HCT116 (cell line): ENCODE results near the gene ZBTB38. TPM values are rescaled to one million over a fixed set of nuclear protein-coding genes. Genes with fewer than 3 reads are reported as not detected.

Source experiments
- ATAC-seq: fragments of 200-7000 bp; cut with Tn5 transposase; 2 replicates; pipeline ENCODE4 v1.9.1; 2020; ENCODE audit warnings: mild to moderate bottlenecking, moderate library complexity
- BruUV-seq: library from RNA; stranded (reverse); fragments of 400-500 nt; replicated peaks from 2 replicates; lab custom pipeline; 2021; lab: Mats Ljungman, UMichigan
- CTCF ChIA-PET: fragments of 300-600 bp; sonication (Branson Sonifier 250); formaldehyde crosslinking; loops from one replicate; lab custom pipeline; 2021; ENCODE audit warnings: antibody characterized with exemption; lab: Charles Lee
- POLR2A ChIA-PET: fragments of 300-600, 350-600 bp; sonication (Branson Sonifier 250); formaldehyde crosslinking; loops from one replicate; lab custom pipeline; 2021; ENCODE audit warnings: antibody characterized with exemption; lab: Charles Lee
- RAD21 ChIA-PET, 2 experiments: fragments of 300-600 bp; sonication (Branson Sonifier 250); formaldehyde crosslinking; loops; one replicate each; lab custom pipeline; 2023; ENCODE audit warnings: low total read pairs in 2 of 2; ENCODE audit not compliant: uncharacterized antibody in 2 of 2, unreplicated experiment in 2 of 2, low non-redundant PET in 1 of 2; lab: Charles Lee
- DNase-seq: peaks from one replicate; pipeline ENCODE4 v3.0.0-alpha.2; 2010; ENCODE audit warnings: low read depth, low spot score
- H2AFZ ChIP-seq: fragments of 200-600 bp; shearing (Covaris generic), sonication (generic); 2 replicates; pipeline ENCODE4 v1.6.1; 2017; ENCODE audit warnings: low read depth, mixed run types, mixed read lengths, antibody characterized with exemption, low read length; ENCODE audit not compliant: poor library complexity, severe bottlenecking
- H3K27ac ChIP-seq: 2 replicates; pipeline ENCODE4 v1.5.1; 2012; ENCODE audit warnings: low read depth, low read length
- H3K27me3 ChIP-seq: fragments of 200-600 bp; sonication (generic); 2 replicates; pipeline ENCODE4 v1.6.1; 2016; ENCODE audit warnings: mixed run types, low read length, mixed read lengths; ENCODE audit not compliant: insufficient read depth
- H3K36me3 ChIP-seq, 2 experiments: fragments of 200-500 bp in 1 of 2; fragments of 200-600 bp in 1 of 2; sonication (Bioruptor generic) in 1 of 2; sonication (generic) in 1 of 2; 2 replicates each; pipeline versions ENCODE4 v1.5.1 to v1.6.1; 2014 to 2016; ENCODE audit warnings: low read length in 2 of 2, inconsistent platforms in 1 of 2, mixed read lengths in 1 of 2, mixed run types in 1 of 2; ENCODE audit not compliant: insufficient read depth in 2 of 2, control insufficient read depth in 1 of 2
- H3K4me1 ChIP-seq, 2 experiments: fragments of 200-600 bp in 1 of 2; sonication (generic) in 1 of 2; 2 replicates each; pipeline versions ENCODE4 v1.5.1 to v1.6.1; 2012 to 2017; ENCODE audit warnings: low read length in 2 of 2, inconsistent platforms in 1 of 2, mild to moderate bottlenecking in 1 of 2, mixed read lengths in 1 of 2, mixed run types in 1 of 2, moderate library complexity in 1 of 2; ENCODE audit not compliant: insufficient read depth in 2 of 2, control insufficient read depth in 1 of 2
- H3K4me2 ChIP-seq: fragments of 200-600 bp; sonication (generic); 2 replicates; pipeline ENCODE4 v1.6.1; 2017; ENCODE audit warnings: mixed run types, low read length, mixed read lengths
- H3K4me3 ChIP-seq, 2 experiments: fragments of 200-600 bp in 1 of 2; sonication (generic) in 1 of 2; replicated peaks in 1 of 2; 2 replicates each; pipeline ENCODE4 v1.5.1; 2011 to 2016; ENCODE audit warnings: low read length in 2 of 2, control low read depth in 1 of 2, low read depth in 1 of 2, mild to moderate bottlenecking in 1 of 2, mixed read lengths in 1 of 2, mixed run types in 1 of 2
- H3K79me2 ChIP-seq: fragments of 200-600 bp; sonication (generic); 2 replicates; pipeline ENCODE4 v1.6.1; 2017; ENCODE audit warnings: mild to moderate bottlenecking, mixed run types, low read length, moderate library complexity, mixed read lengths; ENCODE audit not compliant: insufficient read depth
- H3K9ac ChIP-seq: fragments of 200-600 bp; sonication (generic); 2 replicates; pipeline ENCODE4 v1.6.1; 2016; ENCODE audit warnings: low read length, mixed read lengths
- H3K9me2 ChIP-seq: fragments of 200-600 bp; sonication (generic), shearing (Covaris generic); 2 replicates; pipeline ENCODE4 v1.6.1; 2017; ENCODE audit warnings: mixed run types, mild to moderate bottlenecking, moderate library complexity; ENCODE audit not compliant: insufficient read depth
- H3K9me3 ChIP-seq, 2 experiments: fragments of 200-500 bp in 1 of 2; fragments of 200-600 bp in 1 of 2; sonication (Bioruptor generic) in 1 of 2; sonication (generic) in 1 of 2; 2 replicates each; pipeline ENCODE4 v1.6.1; 2014 to 2017; ENCODE audit warnings: low read length in 2 of 2, mixed read lengths in 2 of 2, inconsistent platforms in 1 of 2, low read depth in 1 of 2, mild to moderate bottlenecking in 1 of 2, mixed run types in 1 of 2, moderate library complexity in 1 of 2; ENCODE audit not compliant: control insufficient read depth in 1 of 2, insufficient read depth in 1 of 2
- H4K20me1 ChIP-seq: fragments of 200-600 bp; sonication (generic), shearing (Covaris generic); 2 replicates; pipeline ENCODE4 v1.6.1; 2017; ENCODE audit warnings: mixed run types, mild to moderate bottlenecking, moderate library complexity; ENCODE audit not compliant: insufficient read depth
- CBX3 ChIP-seq: IDR thresholded peaks from 2 replicates; pipeline ENCODE4 v1.6.1; 2012; ENCODE audit warnings: low read depth
- EGR1 ChIP-seq: IDR thresholded peaks from 2 replicates; pipeline ENCODE4 v1.6.1; 2012; ENCODE audit warnings: low read depth
- POLR2A ChIP-seq: IDR thresholded peaks from 2 replicates; pipeline ENCODE4 v1.7.0; 2011; ENCODE audit warnings: borderline replicate concordance; ENCODE audit not compliant: insufficient read depth, insufficient read length; ENCODE audit errors: extremely low read depth
- POLR2AphosphoS5 ChIP-seq: IDR thresholded peaks from 2 replicates; pipeline ENCODE4 v1.6.1; 2011; ENCODE audit warnings: mild to moderate bottlenecking, low read depth, low read length, moderate library complexity
- YY1 ChIP-seq: IDR thresholded peaks from 2 replicates; pipeline ENCODE4 v1.6.1; 2011; ENCODE audit warnings: low read length, low read depth, moderate library complexity, mild to moderate bottlenecking; ENCODE audit not compliant: insufficient replicate concordance; ENCODE audit errors: extremely low read depth
- ZFX ChIP-seq: fragments of 450-650 bp; IDR thresholded peaks from 2 replicates; pipeline ENCODE4 v1.6.1; 2017
- ZNF274 ChIP-seq: fragments of 200-500 bp; sonication (Bioruptor generic); IDR thresholded peaks from 2 replicates; pipeline ENCODE4 v1.6.1; 2014; ENCODE audit warnings: mild to moderate bottlenecking, low read depth, low read length, inconsistent platforms
- intact Hi-C: fragments of 100-400 bp; cut with micrococcal nuclease; formaldehyde crosslinking; loops from 2 replicates; pipeline ENCODE4 v1.10.0; 2022
- total RNA-seq: library from RNA; stranded (reverse); gene quantifications from one replicate; pipeline ENCODE4 v1.2.1, GENCODE V29; 2021; ENCODE audit not compliant: unreplicated experiment

Gene ZBTB38
- total RNA-seq, 1 experiment from 2014 or later = 33.5 TPM

- ATAC-seq (peak; percentile 90), DNase-seq (no peak)
- Histone ChIP-seq H3K9me3 (no peaks in the 10 kb centered on the region; a peak in 1 of 4 replicates), H2AFZ (peak overlapping the region; percentile 56), H3K36me3 (peaks cover 0 to 18% of the 10 kb centered on the region in 2 experiments; a peak in 1 of 4 replicates), H4K20me1 (no peaks in the 10 kb centered on the region), H3K9ac (peak overlapping the region; percentile 71), H3K79me2 (0 out of 2 replicates have a peak, but pooled peaks cover 3% of the 10 kb centered on the region), H3K9me2 (no peaks in the 10 kb centered on the region), H3K4me1 (peaks cover 10 to 23% of the 10 kb centered on the region in 2 experiments), H3K4me2 (peak overlapping the region; percentile 88), H3K27ac (peak overlapping the region; percentile 71), H3K4me3 (peak overlapping the region; percentile 60), H3K27me3 (no peaks in the 10 kb centered on the region)
- ChIA-PET RAD21 (no interaction called here), POLR2A (interaction anchor here (1.5 kb wide), 1 partner anchor 17 kb away, joined by 3 read pairs; no protein-coding TSS in a partner anchor), CTCF (interaction anchor here (2.2 kb wide), 1 partner anchor 41 kb away, joined by 4 read pairs; no protein-coding TSS in a partner anchor)
- intact Hi-C loops = no loop called here
- BruUV-seq = TSS peak; percentile 85
- TF ChIP-seq ZNF274 (no peak), YY1 (peak; percentile 89), POLR2A (no peak), POLR2AphosphoS5 (peak; percentile 48; the same call in 1 of the 2 replicates), EGR1 (no peak), CBX3 (peak; percentile 18; the same call in 1 of the 2 replicates), ZFX (peak; percentile 98)
Observed at GRCh38 chr3:141401573-141402475, 33.5 kb downstream of the ZBTB38 start.
